GM20000 (cell line): Measurements from ENCODE around the gene BTBD17.

ENCODE experiments used
- DNase-seq: peaks from one replicate; pipeline ENCODE4 v3.0.0; 2012; ENCODE audit warnings: low spot score
- CTCF ChIP-seq: IDR thresholded peaks from 2 replicates; pipeline ENCODE4 v1.5.1; 2012; ENCODE audit warnings: mild to moderate bottlenecking, control low read depth; ENCODE audit errors: extremely low read depth, missing control alignments

Gene BTBD17

GRCh38 chr17:74404218-74404617, 42.5 kb upstream of the BTBD17 start:
- no peak for DNase-seq
- no peak for TF ChIP-seq CTCF

GRCh38 chr17:74403512-74404137, 42.0 kb upstream of the BTBD17 start:
- TF ChIP-seq CTCF: no peak
- DNase-seq: no peak

GRCh38 chr17:74402048-74402447, 40.4 kb upstream of the BTBD17 start:
- no peak for DNase-seq
- TF ChIP-seq CTCF: no peak

- TF ChIP-seq CTCF: no peak
- no peak for DNase-seq
These were observed 34.9 kb upstream of the BTBD17 start for GRCh38 chr17:74396567-74396966.

GRCh38 chr17:74394977-74395376, 33.3 kb upstream of the BTBD17 start:
- no peak for TF ChIP-seq CTCF
- DNase-seq: no peak

GRCh38 chr17:74394275-74394950, 32.7 kb upstream of the BTBD17 start:
- no peak for TF ChIP-seq CTCF
- DNase-seq: no peak

- TF ChIP-seq CTCF: no peak
- no peak for DNase-seq
These were observed 31.8 kb upstream of the BTBD17 start for GRCh38 chr17:74393346-74393942.
